ENCODE results near the gene TSSK2.
A peak's percentile ranks its signal among the peaks of the same experiment; 100 is the strongest.

Gene TSSK2

GRCh38 chr22:19122143-19122751 lies 8.9 kb upstream of the TSSK2 start, which contains the start of gene DGCR2 (continued):
- TF ChIP-seq ZBTB20 (tag by site-specific recombination; IDR thresholded peaks at IDR 0.05) (peak; percentile 55; the same call in 1 of the 2 replicates), KLF10 (tag by site-specific recombination; IDR thresholded peaks at IDR 0.05) (peak; percentile 90)

GRCh38 chr22:19122752-19123492 lies 8.2 kb upstream of the TSSK2 start:
- Histone ChIP-seq H3K27ac (ENCODE audit: extremely low read depth, low read depth, low read length) (no peak overlapping the region), H3K9me3 (ENCODE audit: control insufficient read depth, insufficient read depth, low read depth, low read length) (no peaks in the 10 kb centered on the region), H3K4me3 (ENCODE audit: low read depth, low read length) (peak overlapping the region; percentile 36), H3K4me1 (ENCODE audit: control insufficient read depth, insufficient read depth, low read length) (no peaks in the 10 kb centered on the region), H3K36me3 (ENCODE audit: control insufficient read depth in 2 of 2, insufficient read depth in 1 of 2, low read length in 2 of 2) (peaks cover 0 to 18% of the 10 kb centered on the region in 2 experiments; a peak in 1 of 3 replicates)
- ChIA-PET CTCF (interaction anchor here (1.4 kb wide), 1 partner anchor 16 kb away, joined by 4 read pairs; no protein-coding TSS in a partner anchor), POLR2A (interaction anchor here (0.5 to 3.2 kb wide), 9 partner anchors 11 to 946 kb away, joined by 3 to 34 read pairs (median 3); partner anchors contain the start of genes ESS2 and SLC25A1)
- TF ChIP-seq GFI1B (tag by site-specific recombination; IDR thresholded peaks at IDR 0.05) = no peak
- TF ChIP-seq YY1 (tag by site-specific recombination; IDR thresholded peaks at IDR 0.05) = no peak
- no peak for TF ChIP-seq HOXD13 (CRISPR knock-in tag; IDR thresholded peaks at IDR 0.05; ENCODE audit: borderline replicate concordance)
- no peak for TF ChIP-seq KLF8 (tag by site-specific recombination; IDR thresholded peaks at IDR 0.05)
- TF ChIP-seq ZNF560 (tag by site-specific recombination; IDR thresholded peaks at IDR 0.05; ENCODE audit: borderline replicate concordance) = no peak
- TF ChIP-seq OVOL3 (tag by site-specific recombination; IDR thresholded peaks at IDR 0.05) = no peak
- no peak for TF ChIP-seq PRDM2 (tag by site-specific recombination; IDR thresholded peaks at IDR 0.05; ENCODE audit: borderline replicate concordance)
- peak; percentile 66 for TF ChIP-seq ZBTB48 (tag by site-specific recombination; IDR thresholded peaks at IDR 0.05)
- TF ChIP-seq REPIN1 (tag by site-specific recombination; IDR thresholded peaks at IDR 0.05; ENCODE audit: low read depth) = no peak
- no peak for TF ChIP-seq ZNF362 (tag by site-specific recombination; IDR thresholded peaks at IDR 0.05)
- TF ChIP-seq ZNF18 (tag by site-specific recombination; IDR thresholded peaks at IDR 0.05) = peak; percentile 94
- no peak for TF ChIP-seq ZNF366 (tag by site-specific recombination; conservative IDR thresholded peaks at IDR 0.05)
- no peak for TF ChIP-seq BCL11B (tag by site-specific recombination; IDR thresholded peaks at IDR 0.05; ENCODE audit: low read depth)
- peak; percentile 53; the same call in 1 of the 2 replicates for TF ChIP-seq ZBTB8A (tag by site-specific recombination; IDR thresholded peaks at IDR 0.05)
- TF ChIP-seq TRIM28 (IDR thresholded peaks at IDR 0.05; ENCODE audit: borderline replicate concordance, low read length) = no peak
- TF ChIP-seq ZNF221 (tag by site-specific recombination; IDR thresholded peaks at IDR 0.05; ENCODE audit: borderline replicate concordance) = no peak
- 0 out of 2 replicates have a peak, but pooled peaks have one; percentile 28 for TF ChIP-seq WT1 (tag by site-specific recombination; IDR thresholded peaks at IDR 0.05)
- no peak for TF ChIP-seq ZBTB49 (tag by site-specific recombination; IDR thresholded peaks at IDR 0.05; ENCODE audit: low read depth)
- TF ChIP-seq ZNF777 (tag by site-specific recombination; IDR thresholded peaks at IDR 0.05; ENCODE audit: borderline replicate concordance) = no peak
- no peak for TF ChIP-seq GLI4 (tag by site-specific recombination; IDR thresholded peaks at IDR 0.05)
- TF ChIP-seq ZNF670 (tag by site-specific recombination; IDR thresholded peaks at IDR 0.05; ENCODE audit: low read depth) = no peak
- TF ChIP-seq ZNF335 (tag by site-specific recombination; conservative IDR thresholded peaks at IDR 0.05) = peak; percentile 97
- peak; percentile 44; the same call in 1 of the 2 replicates for TF ChIP-seq ZNF341 (tag by site-specific recombination; IDR thresholded peaks at IDR 0.05; ENCODE audit: low read depth)
